Left hindlimb (tissue), 1 donor: ENCODE measurements around the gene UBE2E3.

Experiments
- DNase-seq: peaks from one replicate; pipeline ENCODE4 v3.0.0-alpha.2; 2018

Gene UBE2E3

DNA sequence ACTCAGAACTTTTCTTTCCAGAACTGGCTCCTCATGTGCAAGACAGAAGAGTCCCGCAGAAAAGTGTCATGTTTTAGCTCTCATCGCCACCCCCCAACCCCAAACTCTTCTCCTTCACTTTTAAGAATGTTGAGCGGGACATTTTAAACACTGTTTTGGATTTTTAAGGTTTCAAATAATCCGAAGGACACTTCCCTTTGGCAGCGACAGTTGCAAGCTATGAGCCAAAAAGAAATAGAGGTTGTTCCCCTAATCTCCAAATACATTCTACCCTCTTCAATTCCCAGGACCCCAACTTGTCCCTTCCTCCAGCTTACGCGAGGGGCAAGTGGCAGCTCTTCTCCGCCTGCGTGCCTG is 678 bp upstream of the UBE2E3 start:
- DNase-seq = no peak

DNA sequence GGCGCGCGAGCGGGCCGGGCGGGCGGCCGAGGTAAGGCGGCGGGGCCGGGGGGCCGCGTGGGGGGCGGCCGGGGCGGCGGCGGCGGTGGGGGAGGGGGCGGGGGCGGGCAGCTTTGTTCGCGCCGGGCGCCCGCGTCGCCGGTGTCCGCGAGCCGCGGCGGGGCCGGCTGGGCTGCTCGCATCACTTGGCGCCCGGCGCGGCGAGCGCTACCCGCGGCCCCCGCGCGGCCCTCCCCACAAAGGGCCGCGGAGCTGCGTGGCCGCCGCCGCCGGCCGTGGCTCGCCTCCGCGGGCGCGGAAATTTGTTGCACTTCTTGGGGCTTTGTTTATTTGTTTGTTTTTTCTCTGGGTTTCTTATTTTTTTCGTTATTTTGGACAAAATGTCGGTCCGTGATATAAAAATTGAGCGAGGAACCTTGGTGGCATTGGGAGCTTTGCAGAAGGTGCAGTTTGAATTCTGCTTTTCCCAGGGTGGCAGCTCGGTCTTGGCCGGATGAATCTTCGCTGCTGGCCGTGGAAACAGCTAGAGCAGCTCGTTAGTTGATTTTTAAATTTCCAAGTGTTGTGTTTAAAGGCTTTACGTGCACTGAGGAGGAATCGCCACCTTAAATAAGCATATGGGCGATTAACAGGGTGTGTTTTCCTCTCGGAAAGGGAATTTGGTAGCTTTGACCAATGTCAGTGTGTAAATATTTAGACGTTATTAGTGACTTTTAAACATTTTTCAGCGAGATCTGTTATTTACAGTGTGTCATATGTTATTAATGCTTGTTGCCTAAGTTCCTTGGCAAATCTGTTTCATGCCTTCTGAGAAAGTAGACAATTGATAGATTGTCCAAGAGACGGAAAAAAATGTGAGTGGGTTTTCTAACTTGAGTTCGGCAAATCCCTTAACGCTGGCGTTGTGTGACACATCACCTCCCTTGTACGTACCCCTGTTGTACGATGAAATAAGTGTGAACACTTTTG is 822 bp downstream of the UBE2E3 start:
- DNase-seq = no peak

DNA sequence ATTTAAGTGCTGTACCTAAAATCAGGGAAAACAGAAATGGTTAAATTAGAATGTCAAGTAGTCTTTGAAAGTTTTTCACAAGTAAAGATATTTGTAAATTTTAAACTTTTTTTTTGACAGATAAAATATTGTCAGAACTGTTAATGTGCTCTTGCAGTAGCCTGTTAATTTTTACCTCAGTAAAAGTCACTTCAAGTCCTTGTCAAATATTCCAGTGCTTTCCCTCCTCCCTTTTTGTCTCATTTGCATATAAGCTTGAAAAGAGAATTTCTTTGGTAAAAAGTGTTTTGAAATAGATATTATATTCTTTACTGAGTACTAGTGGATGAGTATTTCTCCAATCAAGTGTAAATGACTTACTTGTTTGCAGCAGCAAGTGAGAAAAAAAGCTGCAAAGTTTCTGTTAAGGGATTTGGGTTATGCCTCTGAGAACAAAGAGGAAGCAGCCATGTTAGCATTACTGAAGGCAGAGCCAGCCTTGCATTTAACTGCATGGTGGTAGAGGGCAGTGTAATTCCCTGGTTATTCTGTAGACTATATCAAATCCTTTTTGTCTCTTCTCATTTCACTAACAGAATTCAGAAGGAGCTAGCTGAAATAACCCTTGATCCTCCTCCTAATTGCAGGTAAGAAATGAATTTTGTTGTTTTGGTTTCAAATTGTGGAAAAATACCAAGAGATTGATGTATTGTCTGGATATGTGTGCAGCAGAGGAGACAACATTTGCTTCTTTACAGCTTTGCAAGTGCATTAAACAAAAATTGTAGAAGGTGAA is 3.2 kb downstream of the UBE2E3 start:
- no peak for DNase-seq

DNA sequence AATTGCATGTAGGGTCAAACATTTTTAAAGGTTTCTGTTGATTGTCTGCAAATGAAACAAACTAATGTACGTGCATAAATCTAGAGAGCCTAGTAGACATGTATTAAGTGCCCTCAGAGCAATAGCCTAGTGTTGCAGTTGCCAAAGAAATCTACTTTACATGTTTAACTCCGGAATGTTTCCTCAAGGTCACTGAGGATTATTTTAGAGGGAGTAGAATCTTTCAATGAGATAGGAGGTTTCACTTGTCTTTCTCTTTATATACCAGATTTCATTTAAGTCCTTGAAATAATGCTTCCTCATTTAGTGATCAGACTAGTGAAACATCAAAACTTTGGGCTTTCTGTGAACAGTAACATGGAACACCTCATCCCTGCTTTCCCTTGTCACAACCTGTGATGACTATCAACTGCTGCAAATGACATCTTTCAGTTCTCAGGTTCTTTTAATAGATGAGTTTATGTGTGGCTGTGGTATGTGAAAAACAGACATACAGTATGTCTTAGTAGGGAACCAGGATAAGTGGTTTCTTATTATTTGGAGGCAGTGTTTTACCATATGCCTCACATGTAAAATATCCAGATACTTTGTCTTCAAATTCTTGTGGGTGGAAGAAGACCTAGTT is 5.5 kb downstream of the UBE2E3 start:
- DNase-seq = no peak

DNA sequence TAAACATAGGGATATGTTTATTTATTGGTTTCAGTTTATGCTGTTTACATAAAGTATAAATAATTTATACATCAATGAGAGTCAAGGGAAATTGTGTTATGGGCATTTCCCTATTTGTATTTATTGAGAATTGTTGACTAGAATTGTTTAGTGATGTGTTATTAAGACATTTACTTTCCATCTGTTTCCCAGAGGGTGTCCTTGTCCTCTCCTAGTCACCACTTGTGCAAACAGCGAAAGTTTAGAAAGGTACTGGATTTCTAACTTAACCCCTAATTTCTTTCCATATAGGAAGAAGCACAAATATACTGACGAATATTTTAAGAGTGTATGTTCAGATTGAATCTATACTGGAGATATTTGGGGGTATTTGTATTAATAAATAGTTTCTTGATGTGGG is 6.7 kb downstream of the UBE2E3 start:
- DNase-seq = no peak

DNA sequence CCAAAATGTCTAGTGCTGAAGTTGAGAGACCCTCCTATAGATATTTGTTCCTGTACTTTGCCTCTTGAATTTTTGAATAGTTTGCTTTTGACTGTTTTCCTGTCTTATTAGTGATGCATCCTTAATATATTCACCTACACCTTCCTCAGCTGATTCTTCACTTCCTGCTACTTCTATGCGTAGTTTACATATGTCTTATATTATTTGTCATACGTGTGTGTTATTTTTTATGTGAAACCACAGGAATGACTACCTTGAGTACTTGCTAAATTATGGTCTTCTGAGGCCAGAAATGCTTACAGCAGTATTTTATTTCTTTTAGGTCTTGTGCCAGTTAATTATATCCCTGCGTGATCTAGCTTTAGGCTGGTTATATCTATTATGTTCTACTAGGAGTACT is 9.9 kb downstream of the UBE2E3 start:
- no peak for DNase-seq

DNA sequence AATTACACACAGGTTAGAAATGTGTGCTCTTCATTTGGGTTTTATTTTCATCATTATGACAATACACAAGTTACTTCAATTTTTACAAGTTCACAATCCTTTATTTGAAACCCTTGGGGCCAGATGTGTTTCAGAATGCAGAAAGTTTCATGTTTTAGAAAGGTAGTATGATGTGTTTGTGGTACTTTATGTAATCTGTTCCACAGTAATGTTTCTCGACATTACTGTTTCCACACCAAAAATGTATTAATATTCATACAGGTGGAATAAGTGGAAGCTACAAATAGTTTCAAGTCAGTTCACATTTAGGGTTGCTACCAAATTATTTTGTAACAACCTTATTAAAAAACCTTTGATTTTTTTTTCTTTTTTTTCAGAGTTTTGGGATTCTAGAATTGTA is 10.4 kb downstream of the UBE2E3 start:
- DNase-seq = no peak

DNA sequence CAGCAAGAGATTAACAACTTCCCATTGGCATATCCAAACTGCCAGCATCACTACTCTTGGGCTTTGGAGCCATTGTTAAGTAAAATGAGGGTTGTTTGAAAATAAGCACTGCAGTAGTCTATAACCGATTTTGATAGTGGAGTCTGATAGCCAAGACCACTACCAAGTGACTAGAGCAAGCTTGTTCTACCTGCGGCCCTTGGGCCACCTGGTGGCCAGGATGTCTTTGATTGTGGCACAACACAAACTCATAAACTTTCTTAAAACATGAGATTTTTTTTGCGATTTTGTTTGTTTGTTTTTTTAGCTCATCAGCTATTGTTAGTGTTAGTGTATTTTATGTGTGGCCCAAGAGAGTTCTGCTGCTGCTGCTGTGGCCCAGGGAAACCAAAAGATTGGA is 11.0 kb downstream of the UBE2E3 start:
- no peak for DNase-seq

DNA sequence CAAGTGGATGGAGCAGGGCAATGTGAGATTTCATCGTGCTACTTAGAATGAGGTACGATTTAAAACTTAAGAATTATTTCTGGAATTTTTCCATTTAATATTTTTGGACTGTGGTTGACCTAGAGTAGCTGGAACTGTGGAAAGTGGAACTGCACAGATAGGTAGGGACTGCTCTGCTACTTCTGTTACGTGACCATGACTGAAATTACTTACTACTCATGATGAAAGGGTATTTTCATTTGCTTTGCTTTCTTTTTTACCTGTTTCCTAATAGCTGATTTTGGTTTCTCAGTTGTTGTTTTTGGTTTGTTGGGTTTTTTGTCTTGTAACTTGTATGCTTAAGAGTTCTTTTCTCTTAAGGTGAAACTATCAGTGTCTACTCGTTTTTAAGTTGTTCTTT is 11.4 kb downstream of the UBE2E3 start:
- no peak for DNase-seq

DNA sequence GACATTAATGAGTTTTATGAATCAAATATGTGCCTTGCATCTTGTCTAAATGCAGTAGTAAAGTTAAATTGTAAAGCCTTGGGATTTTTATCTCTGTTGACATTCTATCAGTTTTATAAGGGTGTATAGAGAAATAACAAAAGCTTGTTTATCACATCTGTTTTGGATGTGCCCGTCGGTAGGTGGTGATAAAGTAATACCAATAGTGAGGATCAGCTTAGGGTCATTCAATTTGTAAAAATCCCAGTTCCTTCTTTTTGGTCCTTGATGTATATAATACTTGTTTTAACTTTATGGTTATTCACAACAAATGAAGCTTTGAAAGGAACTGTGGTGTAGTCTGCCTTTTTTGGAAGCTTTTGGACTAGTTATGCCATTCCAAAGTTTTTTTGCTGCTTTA is 12.6 kb downstream of the UBE2E3 start:
- no peak for DNase-seq

DNA sequence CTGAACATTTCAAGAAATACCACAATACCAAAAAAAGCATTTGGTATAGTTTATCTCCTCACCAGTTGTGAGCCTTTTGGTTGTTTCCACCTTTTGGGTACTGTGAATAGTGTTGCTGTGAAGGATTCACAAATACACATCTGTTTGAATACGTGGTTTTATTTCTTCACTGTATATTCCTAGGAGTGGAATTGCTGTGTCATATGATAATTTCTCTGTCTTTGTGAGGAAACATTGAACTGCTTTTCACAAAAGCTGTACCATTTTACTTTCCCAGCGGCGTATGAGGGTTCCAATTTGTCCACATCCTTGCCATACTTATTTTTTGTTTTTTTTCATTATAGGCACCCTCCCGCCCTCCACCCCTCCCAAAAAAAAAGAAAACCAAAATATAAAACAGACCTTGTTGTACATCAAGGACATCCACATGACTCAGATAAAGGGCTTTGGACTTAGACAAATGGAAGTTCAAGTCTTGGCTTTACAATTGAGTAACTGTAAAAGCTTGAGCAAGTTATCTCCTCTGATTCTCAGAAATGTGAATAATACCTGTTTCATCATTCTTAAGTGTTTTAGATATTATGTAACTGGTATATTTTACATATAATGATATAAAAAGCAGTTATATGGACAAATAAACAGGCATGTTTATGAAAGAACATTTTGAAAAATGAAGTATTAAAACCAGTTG is 19.0 kb downstream of the UBE2E3 start:
- no peak for DNase-seq

DNA sequence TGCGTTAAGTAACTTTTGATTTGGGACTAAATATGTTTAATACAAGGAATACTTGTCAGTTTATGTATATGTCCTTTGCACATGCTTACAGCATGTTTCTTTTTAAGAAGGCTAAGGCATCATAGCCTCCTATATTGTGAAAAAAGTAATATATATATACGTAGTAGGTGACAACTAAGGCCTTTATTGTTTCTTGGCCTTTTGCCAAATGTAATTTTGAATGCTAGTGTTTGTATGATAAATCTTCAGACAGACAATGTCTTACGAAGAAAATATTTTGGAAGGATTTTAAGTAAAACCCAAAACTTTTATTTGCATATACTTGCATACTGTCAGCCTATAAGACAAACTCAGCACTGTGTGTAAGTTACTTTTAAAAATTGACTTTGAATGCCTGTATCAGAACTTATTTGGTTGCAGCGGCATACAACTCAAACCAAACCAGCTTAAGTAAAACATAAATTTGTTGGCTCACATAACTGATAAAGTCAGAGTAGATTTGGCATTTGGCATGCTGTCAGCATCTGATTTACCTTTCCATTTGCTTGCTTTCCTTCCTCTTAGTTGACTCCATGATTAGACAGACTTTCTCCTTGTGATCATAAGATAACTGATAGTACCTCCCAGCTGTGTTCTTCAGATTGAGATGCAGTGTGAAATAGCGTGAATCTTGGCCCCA is 24.4 kb downstream of the UBE2E3 start:
- no peak for DNase-seq

DNA sequence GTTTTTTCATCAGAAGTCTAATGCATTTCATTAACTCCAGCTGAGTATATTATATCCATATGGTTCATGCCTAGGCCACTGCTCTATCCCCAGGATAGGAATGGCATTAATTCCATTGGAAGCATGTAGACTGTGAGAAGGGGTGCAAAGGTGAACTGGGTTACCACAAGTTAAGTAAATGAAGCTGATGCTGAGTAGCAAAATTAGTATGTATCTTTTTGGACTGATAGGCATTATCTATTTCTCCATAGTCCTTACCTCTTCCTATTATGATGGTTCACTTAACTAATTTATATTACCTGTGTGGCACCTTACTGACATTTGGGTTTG is 24.9 kb downstream of the UBE2E3 start:
- no peak for DNase-seq

DNA sequence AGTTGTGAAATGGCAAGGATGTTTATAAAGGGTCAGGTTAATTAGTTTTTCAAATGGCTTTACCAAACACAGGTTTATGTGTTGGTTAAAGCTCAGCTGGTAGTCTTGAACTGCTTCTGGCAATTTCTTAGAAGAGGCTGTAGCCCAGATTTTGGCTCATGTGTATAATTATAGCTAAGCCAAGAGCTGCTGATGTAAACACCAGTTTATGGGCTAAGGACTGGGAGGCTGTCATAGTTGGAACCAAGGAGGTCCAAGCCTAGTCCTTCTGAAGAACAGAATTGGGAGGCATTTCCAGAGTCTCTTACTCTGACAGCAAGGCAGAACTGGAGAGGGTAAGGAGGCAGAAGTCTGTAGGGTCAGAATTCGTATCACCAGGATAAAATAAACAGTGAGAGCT is 25.4 kb downstream of the UBE2E3 start:
- DNase-seq = no peak

DNA sequence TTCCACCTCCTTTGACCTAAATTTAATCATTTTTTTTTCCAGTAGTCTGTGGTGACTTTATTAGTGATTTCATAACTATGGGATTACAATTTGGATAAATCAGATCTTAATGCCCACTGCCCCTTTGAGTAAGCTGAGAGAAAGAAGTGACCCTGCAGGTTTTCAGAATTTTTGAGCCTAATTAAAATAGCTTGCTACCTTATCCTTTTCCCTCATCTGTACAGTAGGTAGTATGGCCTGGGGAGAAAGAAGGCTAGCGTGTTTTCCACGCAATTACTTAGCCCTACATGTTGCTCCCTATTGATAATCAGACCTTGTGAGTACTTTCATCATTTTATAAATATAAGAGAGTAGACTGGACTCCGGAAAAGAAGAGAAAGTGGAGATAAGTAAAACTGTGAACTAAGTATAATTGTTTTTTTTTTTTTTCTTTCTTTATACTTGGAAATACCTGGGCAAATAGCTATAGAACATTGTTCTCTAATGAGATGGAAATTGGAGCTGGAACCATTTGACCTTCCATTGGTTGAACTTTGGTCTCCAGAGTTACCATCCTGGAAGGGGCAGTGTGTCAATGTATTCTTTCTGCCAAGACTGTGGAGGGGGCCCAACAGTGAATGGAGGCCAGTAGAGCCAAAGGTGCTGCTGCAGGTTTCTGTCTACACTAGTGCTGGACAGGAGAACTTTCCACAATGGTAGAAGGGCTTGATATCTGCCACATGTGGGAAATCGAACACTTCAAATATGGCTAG is 26.9 kb downstream of the UBE2E3 start:
- DNase-seq = no peak

DNA sequence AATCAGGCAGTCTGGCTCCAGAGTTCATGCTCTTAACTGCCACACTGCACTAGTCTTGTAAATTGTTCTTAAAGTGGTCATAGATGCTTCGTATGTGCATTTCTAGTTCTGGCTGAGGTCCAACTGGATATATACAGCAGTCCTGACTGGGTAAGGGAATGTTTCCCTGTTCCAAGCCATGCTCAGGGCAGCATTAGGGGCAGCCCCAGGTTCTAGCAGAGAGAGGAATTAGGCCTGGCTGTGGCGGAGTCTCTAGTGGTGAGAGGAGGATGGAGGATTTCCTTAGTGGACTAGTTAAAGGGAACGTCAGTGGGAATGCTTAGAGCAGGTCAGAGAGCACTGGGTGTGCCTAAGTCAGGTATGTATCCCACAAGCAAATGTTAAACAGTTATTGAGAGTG is 28.0 kb downstream of the UBE2E3 start:
- no peak for DNase-seq

DNA sequence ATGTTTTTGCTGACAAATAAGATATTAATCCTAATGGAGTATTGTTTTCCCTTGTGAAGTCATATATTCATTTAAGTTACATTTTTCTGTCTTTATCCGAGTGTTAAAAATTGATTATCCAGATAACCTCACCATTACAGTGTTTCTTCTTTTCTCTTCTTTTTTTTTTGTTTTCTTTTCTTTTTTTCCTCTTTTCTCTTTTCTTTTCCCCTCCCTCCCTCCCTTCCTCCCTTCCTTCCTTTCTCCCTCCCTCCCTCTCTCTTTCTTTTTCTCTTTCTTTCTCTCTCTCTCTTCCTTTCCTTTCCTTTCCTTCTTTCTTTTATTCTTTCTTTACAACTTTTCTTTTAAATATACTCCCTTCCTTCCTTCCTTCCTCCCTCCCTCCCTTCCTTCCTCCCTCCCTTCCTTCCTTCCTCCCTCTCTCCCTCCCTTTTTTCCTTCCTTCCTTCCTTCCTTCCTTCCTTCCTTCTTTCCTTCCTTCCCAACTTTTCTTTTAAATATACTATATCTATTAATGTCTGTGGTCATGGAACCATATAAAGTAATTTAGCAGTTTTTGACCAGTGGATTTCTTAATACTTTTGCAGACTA is 40.9 kb downstream of the UBE2E3 start:
- DNase-seq = no peak

DNA sequence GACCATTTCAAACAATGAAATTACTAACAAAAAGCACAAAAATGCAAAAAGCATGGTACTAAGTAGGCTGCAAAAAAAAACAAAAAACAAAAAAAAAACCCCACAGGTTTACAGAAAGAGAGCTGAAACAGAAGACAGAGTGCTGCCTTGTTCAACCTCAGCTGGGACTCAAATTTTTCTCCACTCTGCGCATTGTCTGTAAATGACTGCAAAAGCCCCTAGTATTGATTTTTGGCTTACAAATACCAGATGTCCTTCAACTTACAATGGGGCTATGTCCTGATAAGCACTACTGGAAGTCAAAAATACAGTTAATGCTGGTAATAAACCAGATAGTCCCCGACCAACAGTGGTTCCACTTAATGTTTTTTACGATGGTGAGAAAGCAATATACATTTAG is 42.2 kb downstream of the UBE2E3 start:
- DNase-seq = no peak

DNA sequence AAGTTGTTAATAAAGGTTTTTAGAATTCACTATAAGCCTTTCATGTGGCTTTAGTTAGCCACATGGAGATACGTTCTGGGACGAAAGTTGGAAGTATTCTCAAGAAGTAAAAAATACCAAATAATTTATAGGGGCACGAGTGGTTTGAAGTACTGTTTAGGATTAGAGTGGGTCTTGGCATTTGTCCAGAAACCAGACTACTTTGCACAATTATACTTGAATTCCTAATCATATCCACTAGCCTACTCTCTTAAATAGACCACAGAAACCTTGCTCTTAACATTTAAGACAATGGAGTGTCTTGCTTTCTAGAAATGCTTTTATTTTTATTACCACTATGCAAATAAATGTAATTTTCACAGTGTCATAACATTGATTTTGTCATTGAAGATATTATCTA is 44.6 kb downstream of the UBE2E3 start:
- DNase-seq = no peak

DNA sequence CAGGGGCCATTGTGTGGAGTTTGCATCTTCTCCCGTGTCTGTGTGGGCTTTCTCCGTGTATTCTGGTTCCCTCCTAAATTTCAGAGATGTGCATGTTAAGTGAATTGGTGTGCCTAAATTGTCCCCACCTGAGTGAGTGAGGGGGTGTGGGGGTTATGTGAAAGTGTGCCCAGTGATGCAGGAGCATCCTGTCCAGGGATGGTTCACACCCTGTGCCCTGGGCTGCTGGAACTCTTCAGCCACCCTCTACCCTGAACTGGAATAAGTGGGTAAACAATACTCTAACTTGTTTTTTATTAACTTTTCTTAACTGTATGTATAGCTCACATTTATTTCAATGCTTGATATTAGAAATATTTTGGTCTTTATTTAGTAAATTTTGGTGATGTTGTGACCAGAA is 56.0 kb downstream of the UBE2E3 start:
- DNase-seq = no peak

DNA sequence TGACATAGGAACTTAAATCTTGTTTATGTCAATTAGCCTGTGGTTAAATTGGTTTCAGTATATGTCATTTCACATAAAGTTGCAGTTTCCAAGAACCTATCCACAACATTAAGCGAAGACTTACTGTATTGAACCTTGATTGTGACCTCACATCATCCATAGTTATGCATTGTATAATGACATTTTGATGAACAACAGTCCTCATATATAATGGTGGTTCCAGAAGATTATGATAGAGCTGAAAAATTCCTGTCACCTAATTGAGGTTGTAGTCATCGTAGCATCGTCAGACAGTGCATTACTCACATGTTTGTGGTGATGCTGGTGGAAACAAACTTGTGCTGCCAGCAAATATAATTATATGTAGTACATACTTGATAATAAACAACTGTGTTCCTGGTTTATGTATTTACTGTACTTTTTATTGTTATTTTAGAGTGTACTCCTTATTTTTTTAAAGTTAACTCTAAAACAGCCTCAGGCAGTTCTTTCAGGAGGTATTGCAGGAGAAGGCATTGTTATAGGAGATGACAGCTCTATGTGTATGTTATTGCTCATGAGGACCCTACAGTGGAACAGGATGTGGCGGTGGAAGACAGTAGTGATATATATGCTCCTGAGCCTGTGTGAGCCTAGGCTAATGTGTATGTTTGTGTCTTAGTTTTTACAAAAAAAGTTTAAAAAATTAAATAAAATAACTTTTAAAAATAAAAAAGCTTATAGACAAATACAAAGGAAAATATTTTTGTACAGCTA is 56.6 kb downstream of the UBE2E3 start:
- DNase-seq = no peak
